ENCODE results near the gene SOWAHC.

GRCh38 chr2:109663721-109664120 lies 49.6 kb downstream of the SOWAHC start:
- TF ChIP-seq EZH2 (IDR thresholded peaks at IDR 0.05; ENCODE audit: borderline replicate concordance, low read depth, low read length, severe bottlenecking) (no peak), CTCF (IDR thresholded peaks at IDR 0.05; ENCODE audit: extremely low read depth in 1 of 2, insufficient read depth in 1 of 2, low read depth in 1 of 2, low read length in 2 of 2) (no peak), MAX (IDR thresholded peaks at IDR 0.05; ENCODE audit: insufficient read depth, insufficient read length) (no peak)

Data from endothelial cell of umbilical vein (primary cell).